Measurements from ENCODE around the gene LANCL2.

DNA sequence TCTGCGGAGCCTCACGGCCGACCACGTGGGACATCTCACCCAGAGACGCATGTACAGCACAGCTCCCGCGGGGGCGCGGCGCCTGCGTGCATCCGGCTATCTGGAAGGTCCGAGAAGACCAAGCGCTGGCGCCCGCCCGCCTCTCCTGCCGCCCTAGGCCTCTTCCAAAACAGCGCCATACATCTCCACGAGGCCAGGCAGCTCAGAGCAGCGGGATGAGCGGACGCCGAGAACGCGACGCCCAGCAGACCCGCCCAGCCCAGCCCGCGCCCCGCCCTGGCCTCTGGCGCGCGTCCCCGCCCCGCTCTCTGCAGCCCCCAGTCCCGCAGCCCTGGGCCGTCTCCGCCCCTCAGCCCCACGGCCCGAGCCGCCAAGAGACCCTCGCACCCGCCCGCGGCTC lies 20.3 kb upstream of the LANCL2 start:
- TF ChIP-seq EZH2 (IDR thresholded peaks at IDR 0.05) (no peak), POLR2A (IDR thresholded peaks at IDR 0.05; ENCODE audit: borderline replicate concordance, extremely low read depth, insufficient read depth, insufficient read length) (no peak), SIN3A (IDR thresholded peaks at IDR 0.05; ENCODE audit: low read depth) (no peak), ELF1 (IDR thresholded peaks at IDR 0.05; ENCODE audit: borderline replicate concordance, low read depth) (no peak), SP1 (IDR thresholded peaks at IDR 0.05; ENCODE audit: low read depth) (no peak), JUND (IDR thresholded peaks at IDR 0.05) (no peak), RAD21 (IDR thresholded peaks at IDR 0.05; ENCODE audit: low read depth) (no peak), POLR2AphosphoS5 (IDR thresholded peaks at IDR 0.05; ENCODE audit: low read depth, low read length) (no peak), YY1 (IDR thresholded peaks at IDR 0.05; ENCODE audit: extremely low read depth, insufficient replicate concordance, low read depth, low read length) (no peak), EGR1 (IDR thresholded peaks at IDR 0.05; ENCODE audit: low read depth) (no peak)
- TF ChIP-seq, protein P1, sequence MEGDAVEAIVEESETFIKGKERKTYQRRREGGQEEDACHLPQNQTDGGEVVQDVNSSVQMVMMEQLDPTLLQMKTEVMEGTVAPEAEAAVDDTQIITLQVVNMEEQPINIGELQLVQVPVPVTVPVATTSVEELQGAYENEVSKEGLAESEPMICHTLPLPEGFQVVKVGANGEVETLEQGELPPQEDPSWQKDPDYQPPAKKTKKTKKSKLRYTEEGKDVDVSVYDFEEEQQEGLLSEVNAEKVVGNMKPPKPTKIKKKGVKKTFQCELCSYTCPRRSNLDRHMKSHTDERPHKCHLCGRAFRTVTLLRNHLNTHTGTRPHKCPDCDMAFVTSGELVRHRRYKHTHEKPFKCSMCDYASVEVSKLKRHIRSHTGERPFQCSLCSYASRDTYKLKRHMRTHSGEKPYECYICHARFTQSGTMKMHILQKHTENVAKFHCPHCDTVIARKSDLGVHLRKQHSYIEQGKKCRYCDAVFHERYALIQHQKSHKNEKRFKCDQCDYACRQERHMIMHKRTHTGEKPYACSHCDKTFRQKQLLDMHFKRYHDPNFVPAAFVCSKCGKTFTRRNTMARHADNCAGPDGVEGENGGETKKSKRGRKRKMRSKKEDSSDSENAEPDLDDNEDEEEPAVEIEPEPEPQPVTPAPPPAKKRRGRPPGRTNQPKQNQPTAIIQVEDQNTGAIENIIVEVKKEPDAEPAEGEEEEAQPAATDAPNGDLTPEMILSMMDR (IDR thresholded peaks at IDR 0.05 in 2 of 3, conservative IDR thresholded peaks at IDR 0.05 in 1 of 3; ENCODE audit: borderline replicate concordance in 1 of 3, insufficient read depth in 1 of 3, low read depth in 2 of 3, low read length in 2 of 3): no peak
- TF ChIP-seq, protein P2, sequence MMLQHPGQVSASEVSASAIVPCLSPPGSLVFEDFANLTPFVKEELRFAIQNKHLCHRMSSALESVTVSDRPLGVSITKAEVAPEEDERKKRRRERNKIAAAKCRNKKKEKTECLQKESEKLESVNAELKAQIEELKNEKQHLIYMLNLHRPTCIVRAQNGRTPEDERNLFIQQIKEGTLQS (IDR thresholded peaks at IDR 0.05): no peak
- TF ChIP-seq, protein P3, sequence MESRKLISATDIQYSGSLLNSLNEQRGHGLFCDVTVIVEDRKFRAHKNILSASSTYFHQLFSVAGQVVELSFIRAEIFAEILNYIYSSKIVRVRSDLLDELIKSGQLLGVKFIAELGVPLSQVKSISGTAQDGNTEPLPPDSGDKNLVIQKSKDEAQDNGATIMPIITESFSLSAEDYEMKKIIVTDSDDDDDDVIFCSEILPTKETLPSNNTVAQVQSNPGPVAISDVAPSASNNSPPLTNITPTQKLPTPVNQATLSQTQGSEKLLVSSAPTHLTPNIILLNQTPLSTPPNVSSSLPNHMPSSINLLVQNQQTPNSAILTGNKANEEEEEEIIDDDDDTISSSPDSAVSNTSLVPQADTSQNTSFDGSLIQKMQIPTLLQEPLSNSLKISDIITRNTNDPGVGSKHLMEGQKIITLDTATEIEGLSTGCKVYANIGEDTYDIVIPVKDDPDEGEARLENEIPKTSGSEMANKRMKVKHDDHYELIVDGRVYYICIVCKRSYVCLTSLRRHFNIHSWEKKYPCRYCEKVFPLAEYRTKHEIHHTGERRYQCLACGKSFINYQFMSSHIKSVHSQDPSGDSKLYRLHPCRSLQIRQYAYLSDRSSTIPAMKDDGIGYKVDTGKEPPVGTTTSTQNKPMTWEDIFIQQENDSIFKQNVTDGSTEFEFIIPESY (IDR thresholded peaks at IDR 0.05; ENCODE audit: extremely low read depth, insufficient replicate concordance, low read length): no peak
- TF ChIP-seq, protein P4, sequence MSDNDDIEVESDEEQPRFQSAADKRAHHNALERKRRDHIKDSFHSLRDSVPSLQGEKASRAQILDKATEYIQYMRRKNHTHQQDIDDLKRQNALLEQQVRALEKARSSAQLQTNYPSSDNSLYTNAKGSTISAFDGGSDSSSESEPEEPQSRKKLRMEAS (IDR thresholded peaks at IDR 0.05): no peak

All from HCT116 (cell line).